ENCODE results near the gene NEURL3.

- TF ChIP-seq EZH2 (IDR thresholded peaks at IDR 0.05; ENCODE audit: insufficient read depth, poor library complexity, severe bottlenecking) (no peak), EZH2phosphoT487 (IDR thresholded peaks at IDR 0.05; ENCODE audit: insufficient read depth, low read depth) (no peak)
Observed at GRCh38 chr2:96506016-96506906, 1.1 kb upstream of the NEURL3 start.

All from GM23248 (cell line).